ENCODE data around the gene BPIFA3.
A peak's percentile ranks its signal among the peaks of the same experiment; 100 is the strongest.

Gene BPIFA3

DNA sequence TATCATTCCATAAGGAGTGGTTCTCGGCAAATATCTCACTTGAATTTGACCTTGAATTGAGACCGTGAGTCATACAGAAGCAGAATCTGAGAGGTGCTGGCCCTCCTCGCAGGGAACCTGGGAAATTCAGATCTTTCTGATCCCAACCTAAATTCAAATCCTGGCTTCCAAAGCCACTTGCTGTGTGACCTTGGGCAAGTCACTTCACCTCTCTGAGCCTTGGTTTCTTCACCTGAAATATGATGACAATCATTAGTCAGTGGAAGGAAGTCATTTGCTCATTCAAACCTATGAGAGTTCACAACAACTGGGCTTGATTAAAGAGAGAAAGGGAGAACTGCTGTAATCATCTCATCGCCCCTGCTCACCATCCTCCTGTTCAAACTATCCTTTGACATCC is 7.2 kb downstream of the BPIFA3 start:
- no peak for DNase-seq (ENCODE audit: low spot score)

- DNase-seq (ENCODE audit: low spot score) = no peak
These were observed 12.7 kb downstream of the BPIFA3 start for GRCh38 chr20:33229843-33230242.

- DNase-seq (ENCODE audit: low spot score) = no peak
These were observed 14.1 kb downstream of the BPIFA3 start for GRCh38 chr20:33231237-33231636.

DNA sequence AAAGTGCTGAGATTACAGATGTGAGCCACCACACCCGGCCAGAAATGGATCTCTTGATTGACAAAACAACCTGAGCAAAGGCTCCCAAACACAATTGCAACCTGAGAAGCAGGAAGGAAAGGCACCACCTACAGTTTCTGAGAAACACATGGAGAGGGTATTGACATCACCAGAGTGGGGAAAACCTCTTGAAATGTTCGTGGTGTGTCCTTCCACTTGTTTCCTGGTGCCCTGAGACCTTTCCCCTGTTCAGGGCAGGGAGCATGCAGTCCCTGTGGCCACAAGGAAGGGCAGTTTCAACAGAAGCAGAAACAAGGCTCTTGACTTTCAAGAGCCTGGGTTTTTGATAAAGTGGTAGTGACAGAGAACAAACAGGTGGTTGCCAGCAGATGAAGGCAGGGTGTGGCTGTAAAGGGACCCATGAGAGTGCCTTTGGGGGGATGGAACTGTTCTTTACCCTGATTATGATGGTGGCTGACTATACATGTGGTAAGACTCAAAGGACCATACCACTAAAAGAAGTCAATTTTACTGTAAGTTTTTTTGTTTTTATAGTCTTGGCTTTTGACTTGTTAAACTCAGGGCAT is 15.4 kb downstream of the BPIFA3 start:
- no peak for DNase-seq (ENCODE audit: low spot score)

DNA sequence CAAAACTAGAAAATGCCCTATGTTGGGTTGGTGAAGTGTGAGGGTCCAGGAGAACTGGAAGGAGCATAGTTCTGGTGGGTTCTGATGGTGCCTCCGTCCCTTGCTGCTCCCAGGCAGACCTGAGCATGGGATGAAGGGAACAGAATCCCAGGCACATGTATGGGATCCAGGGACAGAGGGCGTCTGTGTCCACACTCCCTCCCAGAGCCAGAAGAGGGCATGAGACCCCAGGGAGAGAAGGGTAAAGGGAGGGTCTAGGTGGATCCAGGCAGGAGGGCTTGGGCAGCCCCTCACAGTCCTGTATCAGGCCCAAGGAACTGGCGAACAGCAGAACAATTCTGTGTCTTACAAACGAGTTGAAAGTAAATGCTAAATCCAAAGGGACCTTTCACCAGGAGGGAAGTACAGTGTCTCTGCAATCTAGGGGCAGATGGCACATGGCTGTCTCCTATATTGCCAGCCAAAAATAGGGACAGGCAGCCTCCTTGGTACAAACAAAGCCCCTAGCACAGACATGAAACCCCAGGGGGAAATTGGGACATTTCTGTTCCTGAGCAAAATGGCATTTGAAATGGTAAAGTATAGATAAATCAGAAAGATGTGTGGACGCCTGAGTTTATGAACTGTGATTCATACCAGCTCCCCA is 16.1 kb downstream of the BPIFA3 start:
- DNase-seq (ENCODE audit: low spot score) = peak; percentile 53

GRCh38 chr20:33234050-33234449 is 16.9 kb downstream of the BPIFA3 start:
- DNase-seq (ENCODE audit: low spot score) = no peak

DNA sequence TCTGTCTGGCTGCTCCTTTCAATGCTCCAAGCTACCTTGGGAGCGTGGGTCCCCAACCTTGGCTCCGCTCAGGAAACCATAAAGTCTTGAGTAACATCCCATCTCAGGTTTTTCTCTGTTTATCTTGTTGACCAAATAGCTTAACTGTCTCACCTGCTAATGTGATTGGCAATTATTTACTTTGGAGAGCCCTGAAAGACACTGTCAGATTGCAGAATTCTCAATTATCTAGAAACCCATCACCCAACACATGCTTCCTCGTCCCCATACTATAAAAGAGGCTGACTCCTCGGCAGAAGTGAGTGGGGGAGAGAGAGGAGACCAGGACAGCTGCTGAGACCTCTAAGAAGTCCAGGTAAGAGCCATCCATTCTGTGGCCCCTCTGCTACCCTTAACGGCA is 18.5 kb downstream of the BPIFA3 start, which contains the start of gene BPIFA1:
Gene BPIFA1, plus strand, starts transcription at position 301 of the 400 bp plus-strand sequence. CDS start 1,716 bp downstream, outside the sequence.
- no peak for DNase-seq (ENCODE audit: low spot score)

- DNase-seq (ENCODE audit: low spot score) = no peak
These were observed 19.2 kb downstream of the BPIFA3 start for GRCh38 chr20:33236351-33236750.

DNA sequence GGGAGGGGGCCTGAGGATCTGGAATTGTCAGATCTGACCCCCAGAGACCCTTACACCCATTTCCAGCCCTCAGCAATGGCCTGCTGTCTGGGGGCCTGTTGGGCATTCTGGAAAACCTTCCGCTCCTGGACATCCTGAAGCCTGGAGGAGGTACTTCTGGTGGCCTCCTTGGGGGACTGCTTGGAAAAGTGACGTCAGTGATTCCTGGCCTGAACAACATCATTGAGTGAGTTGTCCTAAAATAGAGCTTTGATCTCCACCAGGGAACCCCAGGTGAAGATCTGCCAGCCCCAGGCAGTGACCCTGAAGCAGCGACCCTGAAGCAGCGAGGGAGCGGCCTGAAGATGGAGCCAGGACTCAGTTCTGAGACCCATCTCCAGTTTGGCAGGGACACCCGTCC is 20.8 kb downstream of the BPIFA3 start:
- DNase-seq (ENCODE audit: low spot score) = no peak

GRCh38 chr20:33239418-33239817 is 22.3 kb downstream of the BPIFA3 start:
- no peak for DNase-seq (ENCODE audit: low spot score)

DNA sequence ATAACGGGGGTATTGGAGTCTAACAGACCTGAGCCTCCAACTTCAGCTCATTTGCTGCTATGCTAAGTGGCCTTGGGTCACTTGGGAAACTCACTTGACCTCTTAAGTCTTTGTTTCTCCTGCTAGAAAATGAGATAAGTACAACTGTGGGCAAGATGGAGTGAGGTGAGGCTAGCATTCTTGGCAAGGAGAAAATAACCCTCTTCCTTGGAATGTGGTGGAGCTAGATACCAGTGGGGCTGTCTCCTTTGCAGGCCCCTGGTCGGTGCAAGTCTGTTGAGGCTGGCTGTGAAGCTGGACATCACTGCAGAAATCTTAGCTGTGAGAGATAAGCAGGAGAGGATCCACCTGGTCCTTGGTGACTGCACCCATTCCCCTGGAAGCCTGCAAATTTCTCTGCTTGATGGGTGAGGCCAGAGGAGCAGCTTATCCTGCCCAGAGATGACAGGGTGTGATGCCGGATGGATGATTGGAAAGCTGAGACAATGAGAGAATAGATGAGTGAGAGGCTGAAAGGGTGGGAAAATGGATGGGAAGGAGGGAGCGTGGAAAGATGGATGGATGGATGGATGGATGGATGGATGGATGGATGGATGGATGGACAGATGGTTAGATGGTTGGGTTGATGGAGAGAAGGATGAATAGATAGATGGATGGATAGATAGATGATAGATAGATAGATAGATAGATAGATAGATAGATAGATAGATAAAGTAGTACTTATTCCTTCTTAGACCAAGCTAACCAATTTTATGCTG is 23.0 kb downstream of the BPIFA3 start:
- DNase-seq (ENCODE audit: low spot score) = no peak

DNA sequence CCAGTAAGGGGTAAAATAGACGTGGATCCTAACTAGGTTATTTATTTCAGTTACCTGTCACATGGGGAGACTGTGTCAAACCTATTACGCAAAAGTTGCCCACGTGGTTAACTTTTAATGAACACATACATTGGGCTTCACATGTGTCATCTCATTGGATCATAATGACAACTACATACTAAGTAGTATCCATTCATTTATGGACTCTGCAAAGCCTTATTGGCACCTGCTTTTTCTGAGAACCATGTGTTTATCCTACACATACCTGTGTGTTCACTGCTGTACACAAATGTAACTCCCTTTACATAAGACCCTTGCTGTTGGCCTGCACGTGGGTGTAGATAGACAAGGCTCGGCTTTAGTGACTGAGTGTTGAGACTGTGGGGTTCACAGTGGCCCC is 23.8 kb downstream of the BPIFA3 start:
- DNase-seq (ENCODE audit: low spot score) = no peak

DNA sequence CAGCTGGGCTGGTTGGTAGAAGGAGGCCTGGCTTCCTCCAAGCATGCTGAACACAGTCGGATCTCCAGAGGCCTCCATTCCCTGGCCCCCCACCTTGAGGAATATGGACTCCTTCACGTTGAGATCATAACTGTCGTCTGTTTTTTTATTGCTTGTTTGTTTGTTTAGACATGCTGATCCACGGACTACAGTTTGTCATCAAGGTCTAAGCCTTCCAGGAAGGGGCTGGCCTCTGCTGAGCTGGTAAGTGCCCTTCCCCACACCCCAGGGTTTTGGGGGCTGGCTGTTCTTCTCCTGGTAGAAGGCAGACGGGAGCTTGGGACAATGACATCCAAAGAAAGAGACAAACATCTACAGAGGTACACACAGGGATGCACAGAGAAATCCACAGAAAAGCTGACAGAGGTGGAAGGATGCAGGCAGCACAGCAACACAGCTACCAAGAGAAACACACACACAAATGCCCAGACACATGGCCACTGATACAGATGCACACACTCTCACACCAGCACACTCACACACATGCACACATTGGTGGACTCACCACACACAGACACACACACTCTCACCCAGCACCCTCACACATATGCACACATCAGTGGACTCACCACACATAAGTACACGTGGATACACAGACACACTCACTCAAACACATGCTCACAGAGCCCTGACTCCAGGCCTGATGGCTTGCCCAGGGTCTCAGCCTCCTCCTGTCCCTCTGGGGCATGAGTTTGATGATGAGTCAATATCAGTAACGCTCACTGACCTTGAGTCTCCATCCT is 25.4 kb downstream of the BPIFA3 start:
- DNase-seq (ENCODE audit: low spot score) = no peak

DNA sequence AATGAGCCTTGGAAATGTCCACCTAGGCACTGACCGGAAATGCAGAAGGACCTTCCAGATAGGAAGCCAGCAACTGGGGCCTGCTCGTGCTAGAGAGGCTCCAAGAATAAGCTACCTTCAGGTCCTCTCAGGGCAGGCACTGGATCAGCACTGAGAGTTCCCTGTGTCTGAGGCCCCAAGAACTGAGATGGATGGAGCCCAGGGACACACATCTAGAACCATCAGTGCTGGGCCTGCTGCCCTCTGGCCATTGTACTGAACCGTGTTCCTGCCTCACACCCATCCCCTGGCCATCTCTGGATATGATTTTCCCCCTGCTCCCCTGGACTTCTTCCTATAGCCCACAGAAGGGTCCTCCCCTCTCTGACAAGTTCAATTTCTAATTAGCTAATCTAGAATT is 28.9 kb downstream of the BPIFA3 start:
- DNase-seq (ENCODE audit: low spot score) = no peak

DNA sequence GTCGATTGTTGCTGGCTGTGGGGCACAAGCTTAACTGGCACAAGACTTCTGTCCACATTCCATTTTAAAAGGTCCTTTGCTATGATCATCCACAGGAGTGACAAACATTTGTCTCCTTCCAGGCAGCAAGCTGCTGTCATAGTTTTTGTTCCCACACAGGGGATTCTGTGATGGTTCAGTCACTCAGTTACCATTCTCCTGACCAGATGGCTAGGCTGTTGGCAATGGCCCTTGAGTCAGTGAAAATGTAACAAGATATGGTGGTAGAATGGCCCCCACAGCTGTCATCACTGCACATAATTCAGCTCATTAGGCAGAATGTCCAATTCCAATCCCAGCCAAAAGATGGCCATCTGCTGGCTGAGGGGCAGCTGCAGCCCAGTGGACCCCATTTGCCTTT is 32.3 kb downstream of the BPIFA3 start:
- DNase-seq (ENCODE audit: low spot score) = no peak

- DNase-seq (ENCODE audit: low spot score) = no peak
These were observed 33.5 kb downstream of the BPIFA3 start for GRCh38 chr20:33250666-33251065.

GRCh38 chr20:33251496-33251895 is 34.3 kb downstream of the BPIFA3 start:
- no peak for DNase-seq (ENCODE audit: low spot score)

DNA sequence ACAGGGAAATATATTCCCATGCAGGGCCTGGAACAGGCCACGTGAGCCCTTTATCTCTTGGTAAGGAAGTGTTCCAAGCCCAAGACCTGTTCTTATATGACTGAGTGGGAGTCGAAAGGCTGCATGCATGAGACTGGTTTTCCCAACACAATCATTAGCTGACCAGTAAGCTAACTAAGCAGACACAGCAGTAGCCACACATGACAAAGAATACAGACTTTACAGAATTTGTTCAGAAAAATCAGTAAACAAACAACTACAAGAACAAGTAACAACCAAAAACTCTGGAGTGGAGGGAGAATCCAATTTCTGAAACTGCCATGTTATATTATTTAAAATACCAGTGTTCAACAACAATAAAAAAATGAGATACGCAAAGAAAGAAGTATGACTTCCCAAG is 35.3 kb downstream of the BPIFA3 start:
- DNase-seq (ENCODE audit: low spot score) = no peak

DNA sequence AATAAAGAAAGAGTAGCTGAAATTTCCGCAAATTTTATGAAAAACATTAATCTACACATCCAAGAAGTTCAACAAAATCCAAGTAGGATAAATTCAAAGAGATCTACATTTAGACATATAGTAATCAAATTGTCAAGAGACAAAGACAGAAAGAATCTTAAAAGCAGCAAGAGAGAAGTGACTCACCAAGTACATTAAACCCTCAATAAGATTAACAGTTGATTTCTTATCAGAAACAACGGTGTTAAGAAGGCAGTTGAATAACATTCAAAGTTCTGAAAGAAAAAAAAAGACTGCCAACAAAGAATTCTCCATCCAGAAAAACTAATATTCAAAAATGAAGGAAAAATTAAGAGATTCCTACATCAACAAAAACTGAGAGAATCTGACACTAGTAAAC is 37.9 kb downstream of the BPIFA3 start:
- DNase-seq (ENCODE audit: low spot score) = no peak

DNA sequence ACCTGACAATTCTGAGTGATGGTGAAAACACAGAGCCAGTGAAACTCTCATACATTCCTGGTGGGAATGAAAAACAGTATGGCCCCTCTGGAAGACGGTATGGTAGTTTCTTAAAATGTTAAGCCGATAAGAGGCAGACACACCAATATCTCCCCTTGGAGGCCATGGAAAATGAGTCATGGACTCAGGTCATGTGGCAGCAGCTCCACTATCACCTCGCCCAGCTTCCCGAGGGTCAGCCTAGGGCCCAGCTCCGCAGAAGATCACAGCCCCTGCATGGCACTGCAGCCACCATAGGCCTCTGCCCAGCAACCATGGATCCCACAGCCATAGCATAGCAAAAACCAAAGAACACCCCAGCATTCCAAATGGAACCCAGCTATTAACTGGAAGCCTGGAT is 40.1 kb downstream of the BPIFA3 start:
- DNase-seq (ENCODE audit: low spot score) = no peak

DNA sequence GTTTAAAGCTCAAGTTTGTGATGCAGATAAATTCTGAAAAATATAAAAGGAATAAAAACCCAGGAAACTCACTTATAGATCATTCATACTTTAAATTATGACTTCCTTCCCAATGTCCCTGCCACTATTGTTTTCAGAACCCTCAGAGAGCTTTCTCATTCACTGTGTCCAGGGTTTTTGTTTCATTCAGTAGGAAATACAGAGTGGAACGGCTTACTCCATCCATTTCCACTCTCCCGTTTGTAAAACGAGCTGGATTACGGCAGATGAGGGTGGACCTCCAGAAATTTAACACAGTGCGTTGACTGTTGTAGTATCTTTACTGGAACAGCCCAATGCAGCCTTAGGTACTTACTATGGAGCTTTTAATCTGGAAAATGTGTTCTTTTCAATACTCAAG is 42.2 kb downstream of the BPIFA3 start:
- no peak for DNase-seq (ENCODE audit: low spot score)

- DNase-seq (ENCODE audit: low spot score) = no peak
These were observed 44.3 kb downstream of the BPIFA3 start for GRCh38 chr20:33261465-33261864.

- DNase-seq (ENCODE audit: low spot score) = peak; percentile 74
These were observed 45.5 kb downstream of the BPIFA3 start for GRCh38 chr20:33262658-33263065.

All from HuH-7 (cell line).